Fibroblast of gingiva (primary cell): ENCODE measurements around the gene CREB3L2.
"Not testable (repeated sequence)": the region's sequence is repeated elsewhere in the genome, so short reads cannot be mapped to it uniquely, and the experiment has no call there.

Experiments used
- DNase-seq: peaks from one replicate; pipeline ENCODE4 v3.0.0-alpha.2; 2011; ENCODE audit warnings: low read depth

CREB3L2 gene

GRCh38 chr7:137835486-137836112 lies 166.3 kb downstream of the CREB3L2 start:
- DNase-seq, result peak; percentile 15

- peak; percentile 44 for DNase-seq
Measured at GRCh38 chr7:137834552-137834951, 167.3 kb downstream of the CREB3L2 start.

DNA sequence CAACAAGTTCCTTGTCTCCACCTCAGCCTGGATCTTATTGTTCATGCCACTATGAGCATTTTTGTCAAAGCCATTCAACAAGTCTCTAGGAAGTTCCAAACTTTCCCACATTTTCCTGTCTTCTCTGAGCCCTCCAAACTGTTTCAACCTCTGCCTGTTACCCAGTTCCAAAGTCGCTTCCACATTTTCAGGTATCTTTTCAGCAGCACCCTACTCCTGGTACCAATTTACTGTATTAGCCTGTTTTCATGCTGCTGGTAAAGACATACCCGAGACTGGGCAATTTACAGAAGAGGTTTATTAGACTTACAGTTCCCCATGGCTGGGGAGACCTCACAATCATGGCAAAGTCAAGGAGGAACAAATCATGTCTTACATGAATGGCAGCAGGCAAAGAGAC lies 168.9 kb downstream of the CREB3L2 start:
- not testable (repeated sequence) for DNase-seq

DNA sequence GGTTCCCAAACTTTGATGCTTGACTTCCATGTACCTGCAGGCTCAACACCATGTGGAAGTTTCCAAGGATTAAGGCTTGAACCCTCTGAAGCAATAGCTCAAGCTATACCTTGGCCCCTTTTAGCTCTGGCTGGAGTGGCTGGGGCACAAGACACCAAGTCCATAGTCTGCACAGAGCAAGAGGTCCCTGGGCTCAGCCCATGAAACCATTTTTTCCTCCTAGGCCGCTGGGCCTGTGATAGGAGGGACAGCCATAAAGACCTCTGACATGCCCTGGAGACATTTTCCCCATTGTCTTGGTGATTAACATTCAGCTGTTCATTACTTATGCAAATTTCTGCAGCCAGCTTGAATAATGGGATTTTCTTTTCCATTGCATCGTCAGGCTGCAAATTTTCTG lies 169.5 kb downstream of the CREB3L2 start:
- DNase-seq, result no peak

DNA sequence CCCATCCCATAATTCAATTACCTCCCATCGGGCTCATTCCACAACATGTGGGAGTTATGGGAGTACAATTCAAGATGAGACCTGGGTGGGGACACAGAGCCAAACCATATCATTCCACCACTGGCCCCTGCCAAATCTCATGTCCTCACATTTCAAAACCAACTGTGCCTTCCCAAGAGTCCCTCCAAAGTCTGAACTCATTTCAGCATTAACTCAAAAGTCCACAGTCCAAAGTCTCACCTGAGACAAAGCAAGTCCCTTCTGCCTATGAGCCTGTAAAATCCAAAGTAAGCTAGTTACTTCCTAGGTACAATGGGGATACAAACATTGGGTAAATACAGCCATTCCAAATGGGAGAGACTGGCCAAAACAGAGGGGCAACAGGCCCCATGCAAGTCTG lies 170.3 kb downstream of the CREB3L2 start:
- DNase-seq, result not testable (repeated sequence)

DNA sequence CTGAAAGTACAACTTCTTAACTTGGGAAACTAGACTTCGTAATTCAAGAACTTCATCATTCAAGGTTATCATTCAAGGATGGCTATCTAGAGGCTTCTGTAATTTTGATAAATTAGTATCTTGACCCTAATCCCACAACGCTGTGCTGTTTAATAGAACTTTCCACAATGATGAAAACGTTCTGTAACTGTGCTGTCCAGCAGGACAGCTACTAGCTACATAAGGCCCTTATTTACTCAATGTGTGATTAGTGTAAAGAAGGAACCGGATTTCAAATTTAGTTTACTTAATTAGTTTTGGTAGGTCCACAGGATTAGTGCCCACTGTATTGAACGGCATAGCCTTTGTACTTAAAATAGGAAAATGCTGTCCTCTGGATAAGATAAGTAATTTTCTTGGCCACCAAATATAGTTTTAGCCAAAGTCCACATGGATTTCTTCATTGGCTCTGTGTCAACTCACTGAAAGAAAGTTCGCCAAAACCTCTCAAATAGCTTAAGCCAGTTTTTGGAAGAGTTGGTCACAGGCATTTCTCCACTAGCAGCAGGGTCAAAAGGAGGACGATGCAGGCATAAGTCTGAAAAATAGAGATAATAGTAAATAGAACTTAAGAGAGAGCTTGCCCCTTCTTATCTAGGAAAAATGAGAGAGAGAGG lies 172.4 kb downstream of the CREB3L2 start:
- DNase-seq, result peak; percentile 21

GRCh38 chr7:137828456-137828855 lies 173.4 kb downstream of the CREB3L2 start:
- DNase-seq, result no peak

DNA sequence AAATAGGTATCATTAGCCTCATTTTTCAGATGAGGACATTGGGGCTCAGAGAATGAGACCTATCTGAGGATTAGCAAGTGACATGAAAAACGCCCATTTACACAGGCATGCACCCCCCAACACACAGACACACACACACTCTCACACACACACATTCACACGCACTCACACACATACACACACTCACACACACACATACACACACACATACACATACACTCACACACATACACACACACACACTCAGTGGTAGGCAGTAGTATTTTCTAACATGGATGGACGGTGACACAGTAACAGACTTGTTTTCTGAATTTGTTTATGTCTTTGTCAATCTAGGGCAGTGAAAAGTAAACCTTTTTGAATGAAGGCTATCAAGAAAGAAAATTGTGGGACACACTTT lies 176.4 kb downstream of the CREB3L2 start:
- no peak for DNase-seq
